ENCODE results near the gene TOB1.
"Not testable (repeated sequence)": the region's sequence is repeated elsewhere in the genome, so short reads cannot be mapped to it uniquely, and the experiment has no call there.

Gene TOB1

GRCh38 chr17:50868140-50868438, 1.9 kb upstream of the TOB1 start:
- no peak for DNase-seq (ENCODE audit: low spot score)

- DNase-seq (ENCODE audit: low spot score) = peak; percentile 92
These were observed 1.4 kb upstream of the TOB1 start for GRCh38 chr17:50867363-50868139.

GRCh38 chr17:50866950-50867362, 802 bp upstream of the TOB1 start:
- DNase-seq (ENCODE audit: low spot score) = peak; percentile 43

GRCh38 chr17:50865868-50866260, 290 bp downstream of the TOB1 start:
- no peak for DNase-seq (ENCODE audit: low spot score)

GRCh38 chr17:50865060-50865867, 890 bp downstream of the TOB1 start:
- peak; percentile 69 for DNase-seq (ENCODE audit: low spot score)

GRCh38 chr17:50864747-50865059, 1.5 kb downstream of the TOB1 start:
- DNase-seq (ENCODE audit: low spot score) = no peak

- DNase-seq (ENCODE audit: low spot score) = no peak
These were observed 2.2 kb downstream of the TOB1 start for GRCh38 chr17:50863931-50864330.

- DNase-seq (ENCODE audit: low spot score) = no peak
These were observed 2.8 kb downstream of the TOB1 start for GRCh38 chr17:50863221-50863843.

- DNase-seq (ENCODE audit: low spot score) = no peak
These were observed 4.2 kb downstream of the TOB1 start for GRCh38 chr17:50861822-50862528.

- DNase-seq (ENCODE audit: low spot score) = no peak
These were observed 4.8 kb downstream of the TOB1 start for GRCh38 chr17:50861334-50861676.

- not testable (repeated sequence) for DNase-seq (ENCODE audit: low spot score)
These were observed 6.4 kb downstream of the TOB1 start for GRCh38 chr17:50859727-50860126.

GRCh38 chr17:50858486-50859225, 7.5 kb downstream of the TOB1 start:
- DNase-seq (ENCODE audit: low spot score) = no peak

GRCh38 chr17:50856431-50856830, 9.7 kb downstream of the TOB1 start:
- DNase-seq (ENCODE audit: low spot score) = no peak

GRCh38 chr17:50855708-50856330, 10.3 kb downstream of the TOB1 start:
- no peak for DNase-seq (ENCODE audit: low spot score)

- DNase-seq (ENCODE audit: low spot score) = no peak
These were observed 12.4 kb downstream of the TOB1 start for GRCh38 chr17:50853781-50854180.

GRCh38 chr17:50853015-50853615, 13.0 kb downstream of the TOB1 start:
- DNase-seq (ENCODE audit: low spot score) = no peak

GRCh38 chr17:50850640-50851039, 15.5 kb downstream of the TOB1 start:
- no peak for DNase-seq (ENCODE audit: low spot score)

- DNase-seq (ENCODE audit: low spot score) = no peak
These were observed 17.4 kb downstream of the TOB1 start for GRCh38 chr17:50848711-50849110.

GRCh38 chr17:50848039-50848438, 18.1 kb downstream of the TOB1 start:
- no peak for DNase-seq (ENCODE audit: low spot score)

- DNase-seq (ENCODE audit: low spot score) = no peak
These were observed 18.6 kb downstream of the TOB1 start for GRCh38 chr17:50847566-50847965.
